SK-N-MC (cell line): Measurements from ENCODE around the gene AQP7.
"Not testable (repeated sequence)": the region's sequence is repeated elsewhere in the genome, so short reads cannot be mapped to it uniquely, and the experiment has no call there.

Experiments
- DNase-seq: peaks from one replicate; pipeline ENCODE4 v3.0.0-alpha.2; 2011; ENCODE audit warnings: low read depth, low spot score
- H3K27ac ChIP-seq: fragments of 200-600 bp; sonication (generic); 2 replicates; pipeline ENCODE4 v1.5.1; 2016; ENCODE audit warnings: mixed run types
- H3K36me3 ChIP-seq: fragments of 200-600 bp; sonication (generic); 2 replicates; pipeline ENCODE4 v1.6.1; 2017; ENCODE audit warnings: antibody characterized with exemption, low read length, mixed read lengths; ENCODE audit not compliant: insufficient read depth
- H3K4me3 ChIP-seq: fragments of 200-600 bp; sonication (generic); 2 replicates; pipeline ENCODE4 v1.5.1; 2016
- H3K9ac ChIP-seq: fragments of 200-600 bp; sonication (generic); 2 replicates; pipeline ENCODE4 v1.8.0; 2017; ENCODE audit warnings: mixed run types, mixed read lengths; ENCODE audit not compliant: insufficient read length
- H3K9me3 ChIP-seq: fragments of 200-600 bp; sonication (generic); 2 replicates; pipeline ENCODE4 v1.6.1; 2017; ENCODE audit warnings: low read depth, mild to moderate bottlenecking, antibody characterized with exemption, low read length, moderate library complexity, mixed read lengths
- EZH2 ChIP-seq: fragments of 200-600 bp; sonication (generic); IDR thresholded peaks from one replicate; pipeline ENCODE4 v1.6.1; 2017; ENCODE audit warnings: antibody characterized with exemption
- FOXP2 ChIP-seq: optimal IDR thresholded peaks from 2 replicates; pipeline ENCODE3; 2011; ENCODE audit warnings: mild to moderate bottlenecking, moderate library complexity; ENCODE audit not compliant: insufficient read depth; ENCODE audit errors: extremely low read length, control extremely low read depth
- POLR2AphosphoS5 ChIP-seq: IDR thresholded peaks from 2 replicates; pipeline ENCODE4 v1.6.1; 2012; ENCODE audit warnings: mild to moderate bottlenecking, low read depth, low read length, borderline replicate concordance

The AQP7 gene

GRCh38 chr9:33402371-33402770 is at the start of gene AQP7:
TSS of gene AQP7 (minus strand) at chr9:33402568. CDS start at chr9:33401262, 1,306 bp downstream.
- H3K36me3 ChIP-seq, H3K4me3 ChIP-seq, H3K27ac ChIP-seq, DNase-seq, H3K9ac ChIP-seq, H3K9me3 ChIP-seq: not testable (repeated sequence)

- DNase-seq: no peak
- Histone ChIP-seq H3K9me3 (no peaks in the 10 kb centered on the region), H3K4me3 (no peak overlapping the region), H3K27ac (no peak overlapping the region), H3K9ac (no peak overlapping the region), H3K36me3 (no peaks in the 10 kb centered on the region)
- no peak for TF ChIP-seq FOXP2
- no peak for TF ChIP-seq EZH2
- no peak for TF ChIP-seq POLR2AphosphoS5
Measured at GRCh38 chr9:33450621-33451146, 48.3 kb upstream of the AQP7 start.

- Histone ChIP-seq H3K4me3 (no peak overlapping the region), H3K9ac (no peak overlapping the region), H3K9me3 (no peaks in the 10 kb centered on the region), H3K36me3 (no peaks in the 10 kb centered on the region), H3K27ac (no peak overlapping the region)
- DNase-seq: no peak
- no peak for TF ChIP-seq POLR2AphosphoS5
- no peak for TF ChIP-seq FOXP2
- TF ChIP-seq EZH2: no peak
Measured at GRCh38 chr9:33449715-33450114, 47.3 kb upstream of the AQP7 start.

- Histone ChIP-seq H3K4me3 (peak overlapping the region; percentile 64), H3K27ac (no peak overlapping the region), H3K9ac (no peak overlapping the region), H3K9me3 (no peaks in the 10 kb centered on the region), H3K36me3 (no peaks in the 10 kb centered on the region)
- no peak for DNase-seq
- no peak for TF ChIP-seq FOXP2
Measured at GRCh38 chr9:33447799-33448553, 45.6 kb upstream of the AQP7 start.

- Histone ChIP-seq H3K9me3 (no peaks in the 10 kb centered on the region), H3K36me3 (no peaks in the 10 kb centered on the region), H3K27ac (no peak within 1 kb of the TSS), H3K9ac (no peak within 1 kb of the TSS), H3K4me3 (peak within 1 kb of the TSS; percentile 64)
- TF ChIP-seq POLR2AphosphoS5 (no peak), EZH2 (no peak), FOXP2 (no peak)
- DNase-seq: no peak
Measured at GRCh38 chr9:33446946-33447798, 44.8 kb upstream of the AQP7 start, which contains the start of gene AQP3. TSS of gene AQP3 (minus strand) at chr9:33447593. CDS start at chr9:33447530, 63 bp downstream.

GRCh38 chr9:33446240-33446945 is 44.0 kb upstream of the AQP7 start:
- no peak for DNase-seq
- no peak overlapping the region for H3K4me3 ChIP-seq
- no peak overlapping the region for H3K9ac ChIP-seq
- TF ChIP-seq FOXP2 (no peak), EZH2 (no peak), POLR2AphosphoS5 (no peak)
- H3K36me3 ChIP-seq: no peaks in the 10 kb centered on the region
- no peak overlapping the region for H3K27ac ChIP-seq
- H3K9me3 ChIP-seq: no peaks in the 10 kb centered on the region

GRCh38 chr9:33445389-33446239 is 43.2 kb upstream of the AQP7 start:
- Histone ChIP-seq H3K27ac (no peak overlapping the region), H3K9me3 (no peaks in the 10 kb centered on the region), H3K36me3 (no peaks in the 10 kb centered on the region), H3K9ac (no peak overlapping the region), H3K4me3 (no peak overlapping the region)
- DNase-seq: no peak
- TF ChIP-seq EZH2 (no peak), POLR2AphosphoS5 (no peak), FOXP2 (no peak)
